Activated CD8-positive, alpha-beta memory T cell treated with anti-CD3 and anti-CD28 coated beads for 4 hours (primary cell): ENCODE measurements around the gene NKAIN2.
"Not testable (repeated sequence)": the region's sequence is repeated elsewhere in the genome, so short reads cannot be mapped to it uniquely, and the experiment has no call there.

Experiments
- DNase-seq, 2 donors: peaks; one replicate each; pipeline ENCODE4 v3.0.0-alpha.2; 2020; ENCODE audit warnings: low read depth in 2 of 2

NKAIN2 gene

DNA sequence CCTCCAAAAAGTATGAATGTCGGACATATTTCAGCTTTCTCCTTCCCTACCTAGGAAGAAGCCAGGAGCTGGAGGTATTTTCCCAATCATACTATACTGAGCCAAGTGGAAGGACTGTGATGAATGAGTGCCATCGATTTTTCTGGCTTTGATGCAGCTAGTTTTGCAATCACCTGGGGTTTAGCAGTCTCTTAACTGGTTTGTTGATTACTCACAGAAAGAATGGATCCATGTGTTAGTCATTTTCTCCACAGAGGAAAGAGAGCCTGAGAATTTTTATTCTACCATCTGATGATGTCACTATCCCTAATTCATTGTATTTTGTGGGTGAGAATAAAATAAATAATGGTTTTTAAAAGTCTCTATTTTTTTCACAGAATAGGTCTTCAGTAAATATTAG, 875.7 kb downstream of the NKAIN2 start:
- DNase-seq: no peak

GRCh38 chr6:124682751-124683150, 879.1 kb downstream of the NKAIN2 start:
- no peak for DNase-seq

GRCh38 chr6:124683507-124683906, 879.8 kb downstream of the NKAIN2 start:
- DNase-seq: no peak

DNA sequence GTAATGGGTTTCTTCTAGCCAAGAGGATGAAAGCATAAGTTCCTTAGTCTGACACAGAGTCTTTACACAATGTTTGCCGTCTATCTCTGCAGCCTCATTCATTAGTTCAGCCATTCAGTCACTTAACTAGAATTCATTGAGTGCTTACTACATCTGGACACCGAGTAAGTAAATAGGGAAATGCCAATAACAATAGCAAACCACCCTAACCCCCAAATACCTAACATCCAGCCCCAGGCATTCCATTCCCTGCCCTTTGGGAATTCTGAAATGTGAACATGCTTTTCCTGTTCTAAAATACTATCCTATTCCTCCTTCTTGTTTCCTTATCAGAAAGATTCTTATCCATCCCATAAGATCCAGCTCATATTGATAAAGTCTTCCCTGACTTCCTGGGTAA, 881.0 kb downstream of the NKAIN2 start:
- DNase-seq: no peak

- DNase-seq: no peak
These were observed 884.7 kb downstream of the NKAIN2 start for GRCh38 chr6:124688369-124688768.

DNA sequence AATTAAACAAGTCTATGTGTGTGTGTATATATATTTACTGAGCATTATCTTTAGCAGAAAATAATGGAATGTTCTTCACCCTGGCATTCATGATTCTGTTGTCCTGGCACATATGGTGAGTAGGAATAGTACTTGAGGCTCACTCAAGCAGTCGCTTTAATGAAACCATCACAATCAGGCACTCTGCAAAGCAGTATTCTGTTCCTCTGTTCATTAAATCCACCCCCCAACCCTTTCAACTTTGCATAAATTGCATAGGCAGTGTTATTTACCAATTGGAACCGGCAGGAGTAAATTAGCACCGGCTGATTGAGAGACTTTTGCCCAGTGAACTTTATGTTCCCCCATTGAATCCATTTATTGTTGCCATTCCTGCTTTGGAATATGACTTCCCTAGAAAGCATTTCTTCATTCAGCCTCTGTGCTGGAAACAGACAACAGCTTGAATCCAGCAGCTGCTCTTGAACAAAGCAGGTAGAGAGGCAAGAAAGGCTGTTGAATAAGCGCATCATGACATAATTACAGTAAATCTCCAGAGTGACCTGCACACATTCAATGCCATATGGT, 890.6 kb downstream of the NKAIN2 start:
- no peak for DNase-seq

DNA sequence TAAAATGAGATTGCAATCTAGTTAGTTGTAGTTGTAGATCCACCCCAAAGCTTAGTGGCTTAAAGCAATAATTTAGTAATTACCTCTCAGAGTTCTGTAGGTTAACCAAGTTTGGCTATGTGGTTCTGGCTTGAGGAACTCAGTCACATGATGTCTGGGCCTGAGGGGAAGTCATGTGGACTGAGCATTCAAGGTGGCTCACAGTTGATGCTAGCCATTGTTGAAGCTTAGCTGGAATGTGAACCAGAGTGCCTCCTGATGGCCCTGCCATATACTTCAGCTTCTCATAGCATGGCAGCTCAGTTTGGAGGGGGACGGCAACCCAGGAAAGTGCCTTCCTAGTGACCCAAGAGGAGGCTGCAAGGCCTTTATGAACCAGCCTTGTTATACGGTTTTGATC, 895.4 kb downstream of the NKAIN2 start:
- no peak for DNase-seq

- DNase-seq: no peak
These were observed 899.9 kb downstream of the NKAIN2 start for GRCh38 chr6:124703541-124703940.

GRCh38 chr6:124712532-124712931, 908.9 kb downstream of the NKAIN2 start:
- DNase-seq: not testable (repeated sequence)

GRCh38 chr6:124714728-124715127, 911.1 kb downstream of the NKAIN2 start:
- DNase-seq: no peak

- DNase-seq: no peak
These were observed 916.2 kb downstream of the NKAIN2 start for GRCh38 chr6:124719913-124720312.

- no peak for DNase-seq
These were observed 917.7 kb downstream of the NKAIN2 start for GRCh38 chr6:124721331-124721730.

DNA sequence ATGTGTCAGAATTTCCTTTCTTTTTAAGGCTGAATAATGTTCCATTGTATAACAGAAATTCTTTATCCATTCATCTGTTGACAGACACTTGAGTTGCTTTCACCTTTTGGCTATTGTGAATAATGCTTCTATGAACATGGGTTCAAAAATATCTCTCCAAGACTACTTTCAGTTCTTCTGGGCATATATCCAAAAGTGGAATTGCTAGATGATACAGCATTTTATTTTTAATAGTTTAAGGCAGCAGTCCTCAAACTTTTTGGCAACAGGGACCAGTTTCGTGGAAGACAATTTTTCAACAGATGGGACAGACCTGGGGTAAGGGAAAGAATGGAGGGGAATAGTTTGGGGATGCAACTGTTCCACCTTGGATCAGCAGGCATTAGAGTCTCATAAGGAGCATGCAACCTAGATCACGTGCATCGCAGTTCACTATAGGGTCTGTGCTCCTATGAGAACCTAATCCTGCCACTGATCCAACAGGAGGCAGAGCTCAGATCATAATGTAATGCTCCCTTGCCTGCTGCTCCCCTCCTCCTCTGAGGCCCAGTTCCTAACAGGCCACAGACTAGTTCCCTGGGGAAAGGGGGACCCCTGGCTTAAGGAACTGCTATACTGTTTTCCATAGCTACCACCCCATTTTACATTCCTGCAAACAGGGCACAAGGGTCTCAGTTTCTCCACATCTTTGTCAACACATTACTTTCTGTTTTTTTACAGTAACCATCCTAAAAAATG, 918.6 kb downstream of the NKAIN2 start:
- DNase-seq: no peak

GRCh38 chr6:124723671-124724070, 920.0 kb downstream of the NKAIN2 start:
- no peak for DNase-seq

GRCh38 chr6:124737804-124738203, 934.1 kb downstream of the NKAIN2 start:
- not testable (repeated sequence) for DNase-seq

- no peak for DNase-seq
These were observed 934.8 kb downstream of the NKAIN2 start for GRCh38 chr6:124738482-124738881.

DNA sequence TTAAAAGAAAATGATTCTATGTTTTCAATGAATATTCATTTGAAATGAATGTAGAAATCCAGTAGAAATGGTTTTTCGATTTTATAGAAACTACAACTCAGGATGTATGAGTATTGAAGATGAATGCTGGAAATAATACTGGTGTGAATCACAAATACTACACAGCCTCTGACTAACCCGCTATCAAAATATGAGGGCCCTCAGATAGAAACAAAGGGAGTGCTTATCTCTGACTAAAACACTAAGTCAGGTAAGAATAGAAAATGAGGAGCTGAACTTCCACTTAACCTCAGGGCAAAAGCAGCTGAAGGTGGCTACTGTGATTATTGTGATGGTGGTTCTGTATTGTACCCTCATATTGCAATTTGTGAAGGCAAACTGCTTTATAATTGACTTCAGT, 937.7 kb downstream of the NKAIN2 start:
- DNase-seq: no peak

- no peak for DNase-seq
These were observed 939.3 kb downstream of the NKAIN2 start for GRCh38 chr6:124742971-124743370.

- DNase-seq: no peak
These were observed 939.8 kb downstream of the NKAIN2 start for GRCh38 chr6:124743420-124743819.

GRCh38 chr6:124747349-124747748, 943.7 kb downstream of the NKAIN2 start:
- no peak for DNase-seq

DNA sequence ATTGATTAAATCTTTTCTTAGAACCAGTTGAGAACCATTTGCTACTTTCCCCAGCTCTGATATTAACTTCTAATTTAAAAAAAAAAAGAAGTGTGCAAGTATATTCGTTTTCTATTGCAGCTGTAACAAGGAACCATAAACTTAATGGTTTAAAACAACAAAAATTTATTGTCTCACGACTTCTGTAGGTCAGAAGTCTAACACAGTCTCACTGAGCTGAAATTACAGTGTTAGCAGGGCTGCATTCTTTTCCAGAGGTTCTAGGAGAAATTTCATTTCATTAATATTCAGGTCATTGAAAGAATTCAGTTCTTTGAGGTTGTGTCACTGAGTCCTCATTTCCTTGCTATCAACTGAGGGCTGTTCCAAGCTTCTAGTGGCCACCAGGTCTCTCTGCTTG, 945.1 kb downstream of the NKAIN2 start:
- DNase-seq: no peak

DNA sequence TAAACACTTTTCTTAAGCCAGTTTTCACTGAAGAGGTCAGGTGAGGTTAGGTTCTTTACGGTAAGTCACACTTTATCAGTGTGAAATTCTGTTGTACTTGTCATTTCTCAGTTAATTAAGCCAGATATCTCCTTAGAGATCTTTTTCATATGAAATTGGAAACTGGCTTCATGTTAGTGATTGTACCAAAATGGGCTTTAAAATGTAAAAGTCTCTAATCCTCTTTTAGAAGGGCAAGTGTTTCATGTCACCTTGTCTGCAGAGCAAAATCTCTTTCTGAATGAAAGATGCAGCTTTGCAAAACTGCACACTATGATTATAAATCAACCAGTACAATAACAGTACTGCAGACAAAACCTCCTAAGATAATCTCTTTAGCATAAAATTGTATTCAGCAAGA, 949.3 kb downstream of the NKAIN2 start:
- DNase-seq: no peak

DNA sequence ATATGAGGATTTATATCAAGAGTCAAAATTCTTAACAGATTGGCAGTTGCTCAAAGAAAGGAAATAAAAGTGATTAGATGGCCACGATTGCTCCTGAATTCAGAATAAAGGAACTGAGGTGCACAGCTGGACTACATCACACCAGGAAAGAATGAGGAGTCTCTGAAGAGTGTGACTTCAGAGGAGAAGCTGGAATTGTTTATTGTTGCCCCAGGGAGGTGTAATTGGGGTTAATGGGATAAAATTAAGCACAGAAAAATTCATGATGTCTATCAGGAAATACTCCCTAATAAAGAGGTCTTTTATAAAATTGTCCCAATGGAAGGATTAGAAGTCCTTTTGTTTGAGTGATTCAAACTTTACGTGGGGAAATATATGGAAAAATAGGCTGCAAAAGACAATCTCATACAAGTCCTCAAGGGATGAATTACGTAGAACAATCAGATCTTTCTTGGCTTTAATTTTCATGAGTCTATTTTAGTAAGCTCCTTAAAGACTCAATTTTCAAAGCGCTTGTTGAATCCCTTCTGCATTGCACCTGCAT, 950.0 kb downstream of the NKAIN2 start:
- DNase-seq: no peak
